GM18867 (cell line): ENCODE measurements around the gene GALNT7.
"Not testable (repeated sequence)": the region's sequence is repeated elsewhere in the genome, so short reads cannot be mapped to it uniquely, and the experiment has no call there.

Experiments used
- ATAC-seq: cut with Tn5 transposase; IDR thresholded peaks from one replicate; pipeline ENCODE4 v1.9.1; 2021; ENCODE audit warnings: mild to moderate bottlenecking, moderate library complexity; ENCODE audit not compliant: unreplicated experiment

GALNT7 gene, protein sequence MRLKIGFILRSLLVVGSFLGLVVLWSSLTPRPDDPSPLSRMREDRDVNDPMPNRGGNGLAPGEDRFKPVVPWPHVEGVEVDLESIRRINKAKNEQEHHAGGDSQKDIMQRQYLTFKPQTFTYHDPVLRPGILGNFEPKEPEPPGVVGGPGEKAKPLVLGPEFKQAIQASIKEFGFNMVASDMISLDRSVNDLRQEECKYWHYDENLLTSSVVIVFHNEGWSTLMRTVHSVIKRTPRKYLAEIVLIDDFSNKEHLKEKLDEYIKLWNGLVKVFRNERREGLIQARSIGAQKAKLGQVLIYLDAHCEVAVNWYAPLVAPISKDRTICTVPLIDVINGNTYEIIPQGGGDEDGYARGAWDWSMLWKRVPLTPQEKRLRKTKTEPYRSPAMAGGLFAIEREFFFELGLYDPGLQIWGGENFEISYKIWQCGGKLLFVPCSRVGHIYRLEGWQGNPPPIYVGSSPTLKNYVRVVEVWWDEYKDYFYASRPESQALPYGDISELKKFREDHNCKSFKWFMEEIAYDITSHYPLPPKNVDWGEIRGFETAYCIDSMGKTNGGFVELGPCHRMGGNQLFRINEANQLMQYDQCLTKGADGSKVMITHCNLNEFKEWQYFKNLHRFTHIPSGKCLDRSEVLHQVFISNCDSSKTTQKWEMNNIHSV

DNA sequence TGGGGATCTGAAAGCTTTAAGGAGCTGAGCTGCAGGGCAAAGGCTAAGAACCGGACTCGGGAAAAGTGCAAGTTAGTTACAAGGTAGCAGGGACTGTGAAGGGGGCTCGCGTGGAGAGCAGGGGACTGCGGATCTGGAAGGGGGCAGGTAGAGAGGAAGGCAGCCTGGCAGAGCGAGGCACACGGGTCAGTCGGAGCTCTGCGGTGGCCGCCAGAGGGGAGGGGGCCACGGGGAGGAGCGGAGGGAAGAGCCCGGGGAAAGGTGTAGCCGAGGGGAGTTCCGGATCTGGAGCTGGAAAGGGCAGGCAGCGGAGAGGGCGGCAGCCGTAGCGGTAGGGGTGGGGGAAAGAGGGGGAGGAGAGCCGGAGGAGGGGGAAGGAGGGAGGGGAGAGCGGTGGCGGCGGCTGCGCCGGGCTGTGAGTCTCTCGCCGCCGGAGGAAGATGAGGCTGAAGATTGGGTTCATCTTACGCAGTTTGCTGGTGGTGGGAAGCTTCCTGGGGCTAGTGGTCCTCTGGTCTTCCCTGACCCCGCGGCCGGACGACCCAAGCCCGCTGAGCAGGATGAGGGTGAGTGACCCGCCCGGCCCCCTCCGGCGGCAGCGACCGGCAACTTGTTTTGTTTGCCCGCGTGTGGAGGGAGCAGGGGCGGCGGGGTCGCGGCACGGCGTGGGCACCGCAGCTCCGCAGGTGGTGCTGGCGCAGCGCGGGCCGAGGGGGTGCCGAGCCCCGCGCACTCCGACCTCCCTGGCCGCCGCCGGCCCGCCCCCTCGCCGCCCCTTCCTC lies at the start of gene GALNT7:
TSS of gene GALNT7 (plus strand) at position 416 of the 782 bp plus-strand sequence. CDS start at position 441, 25 bp downstream.
- peak; percentile 35 for ATAC-seq

GRCh38 chr4:173118819-173119218 lies 49.8 kb upstream of the GALNT7 start:
- ATAC-seq, result not testable (repeated sequence)

- no peak for ATAC-seq
Observed at GRCh38 chr4:173119818-173120217, 48.8 kb upstream of the GALNT7 start.

DNA sequence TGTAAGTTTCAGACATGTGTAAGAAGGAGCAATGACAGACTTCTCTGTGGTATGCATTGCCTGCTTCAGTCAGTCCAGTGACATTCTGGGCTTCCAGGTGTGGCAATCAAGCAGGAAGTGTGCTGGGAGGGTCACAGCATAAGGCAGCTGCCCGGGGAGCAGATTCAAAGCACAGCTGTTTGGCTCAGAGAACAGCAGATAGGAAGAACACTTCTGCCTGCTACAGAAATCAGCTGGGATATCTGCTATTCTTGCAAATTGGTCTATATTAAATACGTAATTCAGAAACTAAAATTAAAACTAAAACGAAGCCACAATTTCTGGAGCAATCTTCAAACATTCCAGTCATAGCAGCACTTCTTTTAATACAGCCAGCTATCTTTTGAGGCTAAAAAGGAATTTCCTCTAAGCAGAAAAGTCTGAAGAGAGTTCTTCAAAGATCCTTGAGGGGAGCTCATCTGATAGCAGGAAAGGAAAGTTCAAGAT lies 47.5 kb upstream of the GALNT7 start:
- ATAC-seq, result peak; percentile 91

DNA sequence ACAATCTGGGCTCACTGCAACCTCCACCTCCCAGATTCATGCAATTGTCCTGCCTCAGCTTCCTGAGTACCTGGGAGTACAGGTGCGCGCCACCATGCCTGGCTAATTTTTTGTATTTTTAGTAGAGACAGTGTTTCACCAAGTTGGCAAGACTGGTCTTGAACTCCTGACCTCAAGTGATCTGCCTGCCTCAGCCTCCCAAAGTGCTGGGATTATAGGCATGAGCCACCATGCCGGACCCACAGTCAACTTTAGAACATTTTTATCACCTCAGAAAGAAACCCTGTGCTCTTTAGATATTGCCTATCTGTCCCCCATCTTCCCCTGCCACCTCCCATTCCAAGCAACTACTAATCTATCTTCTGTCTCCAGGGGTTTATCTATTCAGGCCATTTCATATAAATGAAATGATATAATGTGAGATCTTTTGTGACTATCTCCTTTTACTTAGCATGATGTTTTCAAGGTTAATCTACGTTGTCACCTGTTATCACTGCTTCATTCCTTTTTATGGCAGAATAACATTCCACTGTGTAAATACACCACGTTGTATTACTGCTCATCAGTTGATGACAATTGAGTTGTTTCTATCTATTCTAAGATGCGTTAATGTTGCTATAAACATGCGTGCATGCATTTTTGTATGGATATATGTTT lies 44.3 kb upstream of the GALNT7 start:
- ATAC-seq, result no peak

GRCh38 chr4:173125216-173125812 lies 43.3 kb upstream of the GALNT7 start:
- ATAC-seq, result no peak

GRCh38 chr4:173128199-173128890 lies 40.3 kb upstream of the GALNT7 start:
- ATAC-seq, result no peak

- ATAC-seq, result no peak
Observed at GRCh38 chr4:173130687-173131086, 37.9 kb upstream of the GALNT7 start.

GRCh38 chr4:173134426-173134825 lies 34.2 kb upstream of the GALNT7 start:
- ATAC-seq, result no peak

DNA sequence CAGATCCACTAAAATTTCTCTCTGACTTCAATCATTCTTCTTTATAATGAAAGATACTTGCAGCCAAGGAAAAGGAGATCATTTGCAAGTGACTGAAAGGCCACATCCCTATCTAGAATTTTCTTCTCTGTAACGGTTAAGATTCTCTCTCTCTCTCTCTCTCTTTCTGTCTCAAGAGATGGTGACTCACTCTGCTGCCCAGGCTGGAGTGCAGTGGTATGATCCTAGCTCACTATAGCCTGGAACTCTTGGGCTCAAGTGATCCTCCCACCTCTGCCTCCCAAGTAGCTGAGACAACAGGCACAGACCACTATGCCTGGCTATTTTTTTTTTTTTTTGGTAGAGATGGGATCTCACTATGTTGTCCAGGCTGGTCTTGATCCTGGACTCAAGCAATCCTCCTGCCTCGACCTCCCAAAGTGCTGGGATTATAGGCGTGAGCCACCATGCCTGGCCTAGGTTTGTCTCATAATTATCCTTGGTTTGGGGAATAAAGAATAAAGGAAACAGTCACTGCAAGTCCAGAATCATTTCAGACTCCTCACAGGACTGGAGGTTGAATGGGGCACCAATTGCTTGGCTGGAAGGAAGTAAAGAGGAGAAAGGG lies 33.3 kb upstream of the GALNT7 start:
- no peak for ATAC-seq

DNA sequence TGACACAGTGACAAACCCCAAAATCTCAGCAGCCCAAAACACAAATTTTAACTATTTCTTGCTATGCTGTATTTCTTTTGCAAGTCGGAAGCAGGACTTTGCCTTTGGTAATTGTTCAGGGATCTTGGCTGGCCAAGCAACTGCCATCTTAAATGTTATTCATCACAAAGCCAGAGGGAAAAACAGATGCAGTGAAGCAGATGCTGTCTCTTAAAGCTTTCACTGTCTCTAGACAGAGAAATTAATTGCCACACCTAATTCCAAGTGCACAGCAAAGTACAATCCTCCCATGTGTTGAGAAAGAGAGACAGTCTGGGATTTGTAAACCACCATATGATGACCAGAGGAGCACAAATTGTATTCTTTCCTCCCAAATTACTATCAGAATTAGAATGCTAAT lies 30.0 kb upstream of the GALNT7 start:
- no peak for ATAC-seq

GRCh38 chr4:173139561-173139960 lies 29.1 kb upstream of the GALNT7 start:
- no peak for ATAC-seq

DNA sequence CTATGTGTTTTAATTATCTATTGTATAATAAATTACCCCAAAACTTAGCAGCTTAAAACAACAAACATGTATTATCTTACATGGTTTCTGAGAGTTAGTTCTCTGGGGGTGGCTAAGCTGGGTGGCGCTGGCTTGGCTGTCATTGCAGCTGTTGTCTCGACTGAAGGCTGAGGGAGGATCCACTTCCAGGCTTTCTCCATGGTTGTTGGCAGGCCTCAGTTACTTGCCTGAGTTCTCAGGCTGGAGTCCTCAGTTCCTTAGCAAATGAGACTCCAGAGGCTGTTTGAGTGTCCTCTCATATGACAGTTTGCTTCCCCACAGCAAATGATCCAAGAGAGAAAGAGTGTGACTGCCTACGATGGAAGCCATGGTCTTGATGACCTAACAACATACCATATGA lies 23.5 kb upstream of the GALNT7 start:
- ATAC-seq, result no peak

GRCh38 chr4:173146456-173146855 lies 22.2 kb upstream of the GALNT7 start:
- ATAC-seq, result no peak

DNA sequence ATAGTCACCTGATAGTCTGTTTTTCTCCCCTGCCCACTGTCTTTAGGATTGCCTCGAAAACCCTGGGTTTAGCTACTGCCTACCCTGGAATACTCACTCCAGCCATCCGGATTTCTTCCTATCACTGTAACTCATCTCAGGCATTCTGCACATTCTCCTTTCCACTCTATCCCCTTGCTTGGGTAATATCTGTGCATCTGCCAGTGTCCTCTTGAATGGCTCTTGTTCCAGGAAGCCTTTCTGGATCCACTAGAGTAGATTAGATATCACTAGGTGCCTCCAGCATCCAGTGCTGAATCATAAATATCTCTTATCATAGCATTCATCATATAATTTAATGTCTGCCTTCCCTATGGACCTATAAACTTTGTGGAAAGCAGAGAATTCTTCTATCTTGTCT lies 17.1 kb upstream of the GALNT7 start:
- no peak for ATAC-seq

DNA sequence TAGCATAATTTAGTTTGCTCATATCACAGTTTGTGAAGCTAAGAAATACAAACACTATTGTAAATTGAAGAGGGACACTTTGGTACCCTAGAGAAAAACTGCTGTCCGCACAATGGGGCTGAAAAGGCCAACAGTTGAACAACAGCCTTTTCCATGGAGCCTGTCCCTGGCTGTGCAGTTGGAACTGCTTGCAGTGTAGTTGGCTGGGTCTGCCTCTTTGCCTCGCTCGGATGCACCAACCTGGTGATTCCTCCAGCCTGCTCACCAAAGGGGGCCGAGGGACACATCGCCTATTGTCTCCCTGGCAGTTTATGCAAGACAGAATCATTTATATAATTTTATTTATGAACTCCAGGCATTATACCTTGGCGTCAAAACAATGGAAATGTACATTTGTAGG lies 16.5 kb upstream of the GALNT7 start:
- ATAC-seq, result no peak

- ATAC-seq, result no peak
Observed at GRCh38 chr4:173153445-173153844, 15.2 kb upstream of the GALNT7 start.

DNA sequence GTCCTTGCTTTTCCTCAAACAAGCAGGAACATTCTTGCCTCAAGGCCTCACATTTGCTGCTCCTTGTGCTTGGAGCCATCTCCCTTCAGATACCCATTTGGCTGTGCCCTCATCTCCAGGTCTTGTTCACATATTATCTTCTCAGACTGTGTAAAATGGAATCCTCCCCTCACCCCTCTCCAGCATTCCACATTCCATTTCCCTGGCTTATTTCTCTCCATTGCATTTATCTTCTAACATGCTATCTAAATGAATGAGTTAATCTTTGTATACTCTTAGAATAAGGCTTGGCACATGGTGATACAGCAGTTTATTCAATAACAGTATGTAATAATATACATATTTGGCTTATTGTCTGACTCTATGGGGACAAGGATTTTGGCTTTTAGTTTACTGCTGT lies 8.8 kb upstream of the GALNT7 start:
- ATAC-seq, result no peak

- no peak for ATAC-seq
Observed at GRCh38 chr4:173160871-173161270, 7.7 kb upstream of the GALNT7 start.

DNA sequence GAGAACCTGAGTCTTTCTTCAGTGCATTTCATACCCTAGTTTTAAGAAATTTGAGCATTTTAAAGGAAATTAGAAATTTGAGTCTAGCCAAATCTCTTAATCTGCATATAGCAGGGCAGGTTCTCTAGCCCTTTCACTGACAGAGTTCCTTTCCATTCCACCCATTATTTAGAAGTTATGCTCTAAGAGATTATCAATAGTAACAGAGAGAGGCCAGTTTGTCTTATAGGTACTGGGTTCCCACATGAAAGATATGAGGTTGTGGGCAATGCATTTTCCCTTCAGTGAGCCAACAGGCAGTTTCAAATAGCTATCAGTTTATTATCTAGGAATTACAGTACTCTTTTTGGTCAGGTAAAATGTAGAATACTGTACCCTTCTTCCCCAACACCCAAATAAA lies 7.3 kb upstream of the GALNT7 start:
- no peak for ATAC-seq
